Measurements from ENCODE around the gene FAM120C.

- TF ChIP-seq ZFP3 (CRISPR knock-in tag; IDR thresholded peaks at IDR 0.05): no peak
- TF ChIP-seq PATZ1 (CRISPR knock-in tag; IDR thresholded peaks at IDR 0.05; ENCODE audit: borderline replicate concordance): no peak
- TF ChIP-seq CSRNP3 (CRISPR knock-in tag; IDR thresholded peaks at IDR 0.05): no peak
- no peak for TF ChIP-seq PPARA (CRISPR knock-in tag; IDR thresholded peaks at IDR 0.05; ENCODE audit: borderline replicate concordance)
- no peak for TF ChIP-seq OSR1 (CRISPR knock-in tag; IDR thresholded peaks at IDR 0.05)
- TF ChIP-seq ARNTL (CRISPR knock-in tag; IDR thresholded peaks at IDR 0.05; ENCODE audit: borderline replicate concordance, low read depth): no peak
- no peak for TF ChIP-seq ZC3H10 (CRISPR knock-in tag; IDR thresholded peaks at IDR 0.05)
- TF ChIP-seq RARB (CRISPR knock-in tag; IDR thresholded peaks at IDR 0.05): no peak
- TF ChIP-seq GLIS3 (CRISPR knock-in tag; IDR thresholded peaks at IDR 0.05): no peak
- no peak for TF ChIP-seq ZFP30 (CRISPR knock-in tag; IDR thresholded peaks at IDR 0.05)
- no peak for TF ChIP-seq ZNF8 (CRISPR knock-in tag; IDR thresholded peaks at IDR 0.05)
Observed at GRCh38 chrX:54180403-54180802, 2.7 kb downstream of the FAM120C start.
